ENCODE results near the gene DNAJC30.

Gene DNAJC30

DNA sequence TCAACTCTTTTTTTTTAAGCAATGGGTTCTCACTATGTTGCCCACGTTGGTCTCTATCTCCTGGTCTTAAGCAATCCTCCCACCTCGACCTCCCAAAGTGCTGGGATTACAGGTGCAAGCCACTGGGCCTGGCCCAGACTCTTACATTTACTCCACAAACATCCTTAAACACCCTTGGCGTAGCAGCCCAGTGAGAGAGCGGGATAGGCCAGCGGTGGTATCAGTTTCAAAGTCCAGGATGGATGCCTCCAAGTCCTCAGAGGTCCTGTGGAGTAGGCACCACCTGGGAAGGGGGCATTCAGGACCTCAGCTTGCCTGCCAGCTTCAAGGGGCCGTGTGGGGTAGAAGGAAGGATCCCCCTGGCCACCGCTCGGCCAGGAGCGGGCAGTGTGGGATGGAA, 33.7 kb downstream of the DNAJC30 start:
- DNase-seq (ENCODE audit: low read depth in 1 of 2, low spot score in 1 of 2) = no peak

GRCh38 chr7:73648593-73649332, 34.5 kb downstream of the DNAJC30 start:
- DNase-seq (ENCODE audit: low read depth in 1 of 2, low spot score in 1 of 2) = no peak

GRCh38 chr7:73647725-73648592, 35.3 kb downstream of the DNAJC30 start:
- no peak for DNase-seq (ENCODE audit: low read depth in 1 of 2, low spot score in 1 of 2)

GRCh38 chr7:73646785-73647724, 36.2 kb downstream of the DNAJC30 start:
- no peak for DNase-seq (ENCODE audit: low read depth in 1 of 2, low spot score in 1 of 2)

GRCh38 chr7:73645643-73646174, 37.5 kb downstream of the DNAJC30 start:
- no peak for DNase-seq (ENCODE audit: low read depth in 1 of 2, low spot score in 1 of 2)

GRCh38 chr7:73644688-73645286, 38.5 kb downstream of the DNAJC30 start:
- no peak for DNase-seq (ENCODE audit: low read depth in 1 of 2, low spot score in 1 of 2)

DNA sequence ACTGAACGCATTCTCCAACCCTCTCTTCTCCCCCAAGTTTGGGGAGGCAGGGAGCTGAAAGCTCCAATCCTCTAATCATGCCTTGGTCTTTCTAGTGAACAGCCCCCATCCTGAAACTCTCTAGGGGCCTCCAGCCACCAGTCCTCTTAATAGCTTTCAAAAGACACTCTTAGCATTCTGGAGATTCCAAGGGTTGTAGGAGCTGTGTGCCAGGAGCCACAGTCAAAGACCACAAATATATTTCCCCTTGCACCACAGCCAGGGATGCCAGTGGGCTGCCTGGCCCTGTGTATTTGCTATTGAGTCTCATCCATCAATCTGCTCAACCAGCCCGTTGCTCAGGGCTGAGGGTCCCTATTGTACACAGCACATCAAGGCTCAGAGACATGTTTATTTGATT, 40.4 kb downstream of the DNAJC30 start:
- DNase-seq (ENCODE audit: low read depth in 1 of 2, low spot score in 1 of 2) = no peak

DNA sequence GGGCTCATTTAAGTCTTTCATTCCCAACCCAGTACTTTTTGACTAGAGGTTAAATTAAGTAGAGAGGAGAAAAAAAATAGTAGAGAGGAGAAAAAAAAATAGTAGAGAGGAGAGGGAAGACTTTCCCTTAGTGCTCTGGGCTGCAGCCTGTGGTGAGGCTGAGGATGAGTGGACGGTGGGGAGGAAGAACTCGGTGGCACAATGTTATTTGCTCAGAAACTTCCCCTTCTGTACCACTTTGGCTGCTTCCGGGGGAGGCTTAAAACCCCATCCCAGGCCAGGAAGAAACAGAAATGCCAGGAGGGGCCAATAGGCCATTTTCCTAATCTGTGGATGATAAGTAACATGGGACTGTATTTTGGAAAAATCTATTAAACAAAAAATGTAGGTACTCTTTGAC, 44.3 kb downstream of the DNAJC30 start:
- DNase-seq (ENCODE audit: low read depth in 1 of 2, low spot score in 1 of 2) = no peak

GRCh38 chr7:73635428-73636200, 47.6 kb downstream of the DNAJC30 start:
- no peak for DNase-seq (ENCODE audit: low read depth in 1 of 2, low spot score in 1 of 2)

- no peak for DNase-seq (ENCODE audit: low read depth in 1 of 2, low spot score in 1 of 2)
These were observed 49.4 kb downstream of the DNAJC30 start for GRCh38 chr7:73633844-73634243.

GRCh38 chr7:73633323-73633722, 49.9 kb downstream of the DNAJC30 start:
- DNase-seq (ENCODE audit: low read depth in 1 of 2, low spot score in 1 of 2) = no peak

DNA sequence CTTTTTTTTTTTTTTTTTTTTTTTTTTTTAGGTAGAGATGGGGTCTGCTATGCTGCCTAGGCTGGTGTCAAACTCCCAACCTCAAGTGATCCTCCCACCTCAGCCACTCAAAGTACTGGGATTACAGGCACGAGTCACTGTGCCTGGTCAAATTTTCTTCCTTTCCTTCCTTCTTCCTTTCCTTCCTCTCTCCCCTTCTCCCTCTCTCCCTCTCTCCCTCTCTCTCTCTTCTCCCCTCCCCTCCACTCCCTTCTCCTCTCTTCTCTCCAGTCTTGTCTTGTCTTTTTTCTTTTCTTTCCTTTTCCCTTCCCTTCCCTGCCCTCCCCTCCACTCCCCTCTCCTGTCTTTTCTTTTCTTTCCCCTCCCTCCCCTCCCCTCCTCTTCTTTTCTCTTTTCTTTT, 51.7 kb downstream of the DNAJC30 start:
- no peak for DNase-seq (ENCODE audit: low read depth in 1 of 2, low spot score in 1 of 2)

All from stimulated activated CD4-positive, alpha-beta T cell treated with anti-CD3 and anti-CD28 coated beads, Interleukin-15, amount 100 ng/mL, for 1 hour (primary cell).